GM23248 (cell line): ENCODE measurements around the gene MAPT. TPM values are rescaled to one million over a fixed set of nuclear protein-coding genes. Genes with fewer than 3 reads are reported as not detected.

Source experiments
- DNase-seq: peaks from one replicate; pipeline ENCODE4 v3.0.0-alpha.2; 2015
- H2AFZ ChIP-seq: fragments of 200-600 bp; sonication (generic); 2 replicates; pipeline ENCODE4 v1.6.1; 2016; ENCODE audit warnings: antibody characterized with exemption
- H3F3A ChIP-seq: fragments of 200-600 bp; sonication (generic); 2 replicates; pipeline ENCODE4 v1.6.1; 2016; ENCODE audit warnings: mild to moderate bottlenecking, antibody characterized with exemption, mixed run types; ENCODE audit not compliant: insufficient read depth
- H3K27ac ChIP-seq: fragments of 200-600 bp; sonication (generic); 2 replicates; pipeline ENCODE4 v1.5.1; 2016; ENCODE audit warnings: mild to moderate bottlenecking
- H3K27me3 ChIP-seq: fragments of 200-600 bp; sonication (generic); replicated peaks from 2 replicates; pipeline ENCODE4 v1.6.1; 2016; ENCODE audit warnings: mild to moderate bottlenecking; ENCODE audit not compliant: insufficient read depth
- H3K36me3 ChIP-seq: fragments of 200-600 bp; sonication (generic); 2 replicates; pipeline ENCODE4 v1.6.1; 2016; ENCODE audit warnings: low read depth, mild to moderate bottlenecking
- H3K4me1 ChIP-seq: fragments of 200-600 bp; sonication (generic); 2 replicates; pipeline ENCODE4 v1.6.1; 2016; ENCODE audit warnings: mild to moderate bottlenecking; ENCODE audit not compliant: insufficient read depth
- H3K4me2 ChIP-seq: fragments of 200-600 bp; sonication (generic); one replicate; pipeline ENCODE4 v1.6.1; 2016; ENCODE audit warnings: mild to moderate bottlenecking; ENCODE audit not compliant: unreplicated experiment
- H3K4me3 ChIP-seq: fragments of 200-600 bp; sonication (generic); 2 replicates; pipeline ENCODE4 v1.5.1; 2016; ENCODE audit warnings: mild to moderate bottlenecking
- H3K79me2 ChIP-seq: fragments of 200-600 bp; sonication (generic); 2 replicates; pipeline ENCODE4 v1.6.1; 2016; ENCODE audit warnings: mild to moderate bottlenecking; ENCODE audit not compliant: insufficient read depth
- H3K9ac ChIP-seq: fragments of 200-600 bp; sonication (generic); 2 replicates; pipeline ENCODE4 v1.6.1; 2016; ENCODE audit warnings: mild to moderate bottlenecking
- H3K9me2 ChIP-seq: fragments of 200-600 bp; sonication (generic); 2 replicates; pipeline ENCODE4 v1.6.1; 2016; ENCODE audit warnings: mixed run types, mild to moderate bottlenecking, moderate library complexity; ENCODE audit not compliant: insufficient read depth
- H3K9me3 ChIP-seq: fragments of 200-600 bp; sonication (generic); one replicate; pipeline ENCODE4 v1.6.1; 2017; ENCODE audit warnings: low read depth
- H4K20me1 ChIP-seq: fragments of 200-600 bp; sonication (generic); 2 replicates; pipeline ENCODE4 v1.6.0; 2016; ENCODE audit not compliant: insufficient read depth
- EZH2 ChIP-seq: fragments of 200-600 bp; sonication (generic); IDR thresholded peaks from 2 replicates; pipeline ENCODE4 v1.6.1; 2018; ENCODE audit warnings: antibody characterized with exemption, mild to moderate bottlenecking; ENCODE audit not compliant: insufficient read depth, poor library complexity, severe bottlenecking
- EZH2phosphoT487 ChIP-seq: fragments of 200-600 bp; sonication (generic); IDR thresholded peaks from 2 replicates; pipeline ENCODE4 v1.6.1; 2018; ENCODE audit warnings: antibody characterized with exemption, moderate library complexity, mild to moderate bottlenecking, low read depth; ENCODE audit not compliant: insufficient read depth
- WGBS, 2 experiments: methylation state at CpG; one replicate each; pipeline ENCODE4 v1.1.6; 2015 to 2017; ENCODE audit warnings: low lambda C conversion rate in 2 of 2, low coverage in 1 of 2; ENCODE audit errors: missing lambda C conversion rate in 2 of 2; 5-methylcytosine and 5-hydroxymethylcytosine counted together
- in situ Hi-C: fragments of 300-500 bp; cut with MboI; formaldehyde crosslinking; loops from 2 replicates; pipeline ENCODE4 v1.15.0; 2020
- polyA plus RNA-seq: library from polyadenylated mRNA; unstranded; fragments of >200 nt; fragmentation: Nextera tagmentation; extraction: Ambion mirVana; gene quantifications from 2 replicates; pipeline ENCODE4 v1.2.1, GENCODE V29; 2016
- total RNA-seq: library from RNA; depleted of rRNA; stranded (reverse); fragments of >200 nt; shearing (Covaris generic); gene quantifications from 2 replicates; pipeline ENCODE4 v1.2.3, GENCODE V29; 2014

Gene MAPT
- total and polyA plus RNA-seq, 2 experiments from 2014 or later, result 0.06 TPM; not detected in 1

DNA sequence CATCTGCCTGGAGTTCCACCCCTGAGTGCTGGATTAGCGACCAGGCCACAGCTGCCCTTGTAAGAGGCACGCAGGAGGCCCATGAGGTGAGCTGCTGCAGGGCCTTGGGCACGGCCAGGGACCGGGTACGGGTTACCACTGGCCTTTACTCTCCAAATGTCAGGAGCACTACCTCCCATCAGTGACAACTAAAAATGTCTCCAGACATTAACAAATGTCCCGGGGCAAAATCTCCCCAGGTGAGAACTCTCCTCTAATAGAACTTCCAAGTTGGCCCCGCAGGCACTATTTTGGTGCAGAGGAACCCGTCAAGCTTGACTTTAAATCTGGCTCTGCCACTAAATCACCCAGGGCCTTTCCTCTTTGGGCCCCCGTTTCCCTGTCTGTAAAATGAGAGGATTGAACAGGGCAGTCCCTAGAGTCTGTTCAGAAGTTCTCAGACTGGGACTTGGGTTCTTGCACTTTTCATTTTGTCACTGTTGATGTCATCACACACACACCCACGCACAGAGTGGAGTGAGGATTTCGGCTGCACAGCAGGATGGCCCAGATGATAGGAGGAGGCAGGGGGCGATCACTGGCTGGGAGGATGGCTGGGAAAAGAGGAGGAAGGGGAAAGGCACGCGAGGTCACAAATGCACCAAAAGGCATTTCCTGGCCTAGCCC lies 24.5 kb upstream of the MAPT start:
- 53 to 58% methylated on average over 14 of the region's 14 CpGs for WGBS, 2 experiments
- H3K4me3 ChIP-seq, result no peak overlapping the region
- peak; percentile 16 for DNase-seq
- H3K36me3 ChIP-seq, result no peaks in the 10 kb centered on the region
- H3K79me2 ChIP-seq, result no peaks in the 10 kb centered on the region
- H3K9me2 ChIP-seq, result no peaks in the 10 kb centered on the region
- no peaks in the 10 kb centered on the region for H4K20me1 ChIP-seq
- H2AFZ ChIP-seq, result no peak overlapping the region
- H3K27me3 ChIP-seq, result peaks cover 21% of the 10 kb centered on the region
- H3K9me3 ChIP-seq, result no peaks in the 10 kb centered on the region
- H3K4me1 ChIP-seq, result no peaks in the 10 kb centered on the region
- no peak overlapping the region for H3K4me2 ChIP-seq
- no peak overlapping the region for H3K27ac ChIP-seq
- in situ Hi-C loops, result no loop called here
- no peaks in the 10 kb centered on the region for H3F3A ChIP-seq
- no peak for TF ChIP-seq EZH2phosphoT487
- TF ChIP-seq EZH2, result no peak
- H3K9ac ChIP-seq, result no peak overlapping the region

DNA sequence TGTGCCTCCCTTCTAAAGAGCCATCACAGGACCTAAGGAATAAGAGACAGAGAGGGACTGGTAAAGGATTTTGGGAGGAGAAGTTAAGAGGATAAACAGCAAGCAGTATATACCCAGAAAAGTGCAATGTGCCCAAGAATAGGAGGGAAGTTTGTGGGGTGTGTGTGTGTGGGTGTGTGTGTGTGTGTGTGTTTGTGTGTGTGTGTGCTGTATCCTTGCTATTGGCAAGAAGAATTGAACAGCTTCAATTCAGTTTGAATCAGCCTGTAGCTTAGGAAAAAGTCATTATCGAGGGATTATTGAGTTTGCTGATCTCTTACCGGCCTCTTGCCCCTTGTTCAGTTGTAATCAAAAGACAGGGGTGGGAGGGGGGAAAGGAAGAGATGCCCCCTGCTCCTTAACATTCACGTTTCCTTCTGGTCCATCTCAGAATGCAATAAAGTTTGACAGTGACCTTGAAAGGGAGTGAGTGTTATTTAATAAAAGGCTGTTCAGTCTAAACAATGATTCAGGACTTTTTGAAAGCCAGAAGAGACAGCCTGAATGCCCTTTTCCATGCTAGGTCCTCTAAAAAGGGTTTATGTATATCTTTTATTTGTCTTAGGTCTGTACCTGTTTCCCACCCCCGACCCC lies 23.9 kb upstream of the MAPT start:
- no peaks in the 10 kb centered on the region for H3K36me3 ChIP-seq
- in situ Hi-C loops, result no loop called here
- peaks cover 21% of the 10 kb centered on the region for H3K27me3 ChIP-seq
- no peaks in the 10 kb centered on the region for H3K9me3 ChIP-seq
- H3K27ac ChIP-seq, result no peak overlapping the region
- H3F3A ChIP-seq, result no peaks in the 10 kb centered on the region
- no peak for TF ChIP-seq EZH2
- TF ChIP-seq EZH2phosphoT487, result no peak
- no peak overlapping the region for H3K9ac ChIP-seq
- H3K4me3 ChIP-seq, result no peak overlapping the region
- H4K20me1 ChIP-seq, result no peaks in the 10 kb centered on the region
- no peaks in the 10 kb centered on the region for H3K4me1 ChIP-seq
- 38 to 44% methylated on average over 4 of the region's 4 CpGs for WGBS, 2 experiments
- no peak overlapping the region for H2AFZ ChIP-seq
- DNase-seq, result no peak
- H3K4me2 ChIP-seq, result no peak overlapping the region
- H3K79me2 ChIP-seq, result no peaks in the 10 kb centered on the region
- no peaks in the 10 kb centered on the region for H3K9me2 ChIP-seq

DNA sequence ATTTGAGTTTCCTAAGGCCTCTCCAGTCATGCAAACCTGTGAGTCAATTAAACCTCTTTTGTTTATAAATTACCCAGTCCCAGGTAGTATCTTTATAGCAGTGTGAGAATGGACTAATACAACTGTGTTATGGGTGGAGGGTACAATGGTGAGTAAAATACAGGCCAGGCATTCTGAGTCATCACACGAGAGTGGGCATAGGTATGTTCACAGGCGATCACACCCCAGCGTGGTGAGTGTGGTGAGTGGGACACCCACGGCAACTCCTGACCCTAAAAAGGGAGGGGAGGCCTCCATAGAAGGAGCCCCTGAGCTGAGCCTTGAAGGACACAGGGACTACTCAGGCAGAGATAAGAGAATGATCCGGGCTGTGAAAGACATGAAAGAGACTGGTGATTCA lies 22.6 kb upstream of the MAPT start:
- H3K36me3 ChIP-seq, result no peaks in the 10 kb centered on the region
- in situ Hi-C loops, result no loop called here
- H3K9me3 ChIP-seq, result no peaks in the 10 kb centered on the region
- H3K27ac ChIP-seq, result no peak overlapping the region
- H3K9ac ChIP-seq, result no peak overlapping the region
- no peaks in the 10 kb centered on the region for H3K79me2 ChIP-seq
- no peaks in the 10 kb centered on the region for H3K4me1 ChIP-seq
- no peaks in the 10 kb centered on the region for H4K20me1 ChIP-seq
- no peak overlapping the region for H3K4me2 ChIP-seq
- TF ChIP-seq EZH2phosphoT487, result no peak
- no peak for TF ChIP-seq EZH2
- no peak overlapping the region for H2AFZ ChIP-seq
- H3K9me2 ChIP-seq, result no peaks in the 10 kb centered on the region
- H3F3A ChIP-seq, result no peaks in the 10 kb centered on the region
- H3K27me3 ChIP-seq, result peaks cover 13% of the 10 kb centered on the region
- no peak for DNase-seq
- 52 to 60% methylated on average over 4 of the region's 5 CpGs for WGBS, 2 experiments
- no peak overlapping the region for H3K4me3 ChIP-seq

DNA sequence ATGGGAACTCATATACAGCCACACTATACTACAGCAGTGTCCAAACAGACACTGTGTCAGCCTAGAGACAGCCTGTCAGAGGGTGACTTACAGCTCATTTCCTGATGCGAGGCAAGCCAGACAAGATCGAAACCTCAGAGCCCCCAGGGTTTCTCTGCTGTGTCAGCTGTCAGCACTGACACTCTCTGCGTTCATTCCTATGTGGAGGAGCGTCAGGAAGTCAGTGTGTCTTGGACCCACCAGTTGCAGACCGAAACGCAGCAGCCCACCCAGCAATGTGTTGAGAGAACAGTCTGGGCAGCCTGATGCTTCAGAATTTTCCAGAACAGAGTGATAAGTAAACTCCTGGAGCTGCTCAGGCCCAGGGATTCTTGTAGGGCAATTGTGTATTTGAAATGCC lies 20.6 kb upstream of the MAPT start:
- Histone ChIP-seq H3K4me1 (no peaks in the 10 kb centered on the region), H4K20me1 (no peaks in the 10 kb centered on the region), H3K36me3 (no peaks in the 10 kb centered on the region), H3K4me3 (no peak overlapping the region), H3K9ac (no peak overlapping the region), H3K27ac (no peak overlapping the region), H3K27me3 (peaks cover 9% of the 10 kb centered on the region), H3F3A (no peaks in the 10 kb centered on the region), H3K9me3 (no peaks in the 10 kb centered on the region), H3K9me2 (no peaks in the 10 kb centered on the region), H3K79me2 (no peaks in the 10 kb centered on the region), H2AFZ (no peak overlapping the region), H3K4me2 (no peak overlapping the region)
- TF ChIP-seq EZH2phosphoT487, result no peak
- no peak for TF ChIP-seq EZH2
- no peak for DNase-seq
- 8 to 13% methylated on average over 6 of the region's 6 CpGs for WGBS, 2 experiments
- in situ Hi-C loops, result no loop called here
